Endothelial cell of umbilical vein (primary cell): ENCODE results near the gene LONP2. TPM values are rescaled to one million over a fixed set of nuclear protein-coding genes. Genes with fewer than 3 reads are reported as not detected.
"Not testable (repeated sequence)": the region's sequence is repeated elsewhere in the genome, so short reads cannot be mapped to it uniquely, and the experiment has no call there.

Experiments
- BruUV-seq: library from RNA; stranded (reverse); fragments of 400-500 nt; replicated peaks from 2 replicates; lab custom pipeline; 2021; lab: Mats Ljungman, UMichigan
- CTCF ChIA-PET: fragments of 300-600, 350-600 bp; sonication (Branson Sonifier 250); formaldehyde crosslinking; loops from one replicate; lab custom pipeline; 2021; ENCODE audit warnings: antibody characterized with exemption, inconsistent platforms; lab: Charles Lee
- POLR2A ChIA-PET: fragments of 300-600, 350-600 bp; sonication (Branson Sonifier 250); formaldehyde crosslinking; loops from one replicate; lab custom pipeline; 2021; ENCODE audit warnings: antibody characterized with exemption, inconsistent platforms; lab: Charles Lee
- DNase-seq: peaks from one replicate; pipeline ENCODE4 v3.0.0-alpha.2; 2011; ENCODE audit warnings: low read depth, low spot score
- FAIRE-seq: peaks from 2 replicates; lab custom pipeline; 2011; peaks lifted over from hg19 to GRCh38; lab: Jason Lieb, UNC
- H2AFZ ChIP-seq: 2 replicates; pipeline ENCODE4 v1.6.0; 2012; ENCODE audit warnings: low read depth, low read length, control low read depth, inconsistent platforms
- H3K27ac ChIP-seq: 2 replicates; pipeline ENCODE4 v1.5.1; 2011; ENCODE audit warnings: low read depth, mild to moderate bottlenecking, control low read depth, low read length, moderate library complexity; ENCODE audit not compliant: insufficient read depth
- H3K27me3 ChIP-seq, 2 experiments: 2 replicates each; pipeline versions ENCODE4 v1.6.0 to v1.6.1; 2011; ENCODE audit warnings: low read length in 2 of 2, mixed read lengths in 1 of 2; ENCODE audit not compliant: control insufficient read depth in 2 of 2, insufficient read depth in 2 of 2
- H3K36me3 ChIP-seq, 2 experiments: 2 replicates in 1 of 2; 3 replicates in 1 of 2; pipeline ENCODE4 v1.5.1; 2011; ENCODE audit warnings: low read length in 2 of 2, mild to moderate bottlenecking in 1 of 2, moderate library complexity in 1 of 2; ENCODE audit not compliant: control insufficient read depth in 2 of 2, insufficient read depth in 2 of 2; ENCODE audit errors: extremely low read depth in 1 of 2
- H3K4me1 ChIP-seq: 3 replicates; pipeline ENCODE4 v1.5.1; 2011; ENCODE audit warnings: mild to moderate bottlenecking, low read length; ENCODE audit not compliant: control insufficient read depth, insufficient read depth; ENCODE audit errors: extremely low read depth
- H3K4me2 ChIP-seq: 2 replicates; pipeline ENCODE4 v1.6.1; 2011; ENCODE audit warnings: low read length, control low read depth, mixed read lengths; ENCODE audit not compliant: insufficient read depth
- H3K4me3 ChIP-seq, 3 experiments: fragments of 200-600 bp in 1 of 3; sonication (generic), shearing (Covaris generic) in 1 of 3; replicated peaks in 1 of 3; 2 replicates each; pipeline ENCODE4 v1.5.1; 2011 to 2016; ENCODE audit warnings: control low read depth in 3 of 3, low read length in 3 of 3, mild to moderate bottlenecking in 2 of 3, inconsistent platforms in 1 of 3, low read depth in 1 of 3, moderate library complexity in 1 of 3; ENCODE audit not compliant: insufficient read depth in 1 of 3
- H3K79me2 ChIP-seq: 2 replicates; pipeline ENCODE4 v1.6.0; 2012; ENCODE audit warnings: low read length, inconsistent platforms; ENCODE audit not compliant: control insufficient read depth, insufficient read depth
- H3K9ac ChIP-seq: replicated peaks from 2 replicates; pipeline ENCODE3; 2011; ENCODE audit warnings: low read length, control low read depth; ENCODE audit not compliant: insufficient read depth; ENCODE audit errors: extremely low read depth
- H3K9me1 ChIP-seq: replicated peaks from 3 replicates; pipeline ENCODE4 v1.6.0; 2011; ENCODE audit warnings: mild to moderate bottlenecking, low read length; ENCODE audit not compliant: control insufficient read depth, insufficient read depth; ENCODE audit errors: extremely low read depth
- H3K9me3 ChIP-seq: replicated peaks from 2 replicates; pipeline ENCODE4 v1.5.1; 2012; ENCODE audit warnings: low read length, inconsistent platforms; ENCODE audit not compliant: control insufficient read depth, insufficient read depth
- H4K20me1 ChIP-seq: replicated peaks from 2 replicates; pipeline ENCODE3; 2011; ENCODE audit warnings: mild to moderate bottlenecking, low read length; ENCODE audit not compliant: control insufficient read depth, insufficient read depth; ENCODE audit errors: extremely low read depth
- EZH2 ChIP-seq: IDR thresholded peaks from 2 replicates; pipeline ENCODE4 v1.6.1; 2012; ENCODE audit warnings: borderline replicate concordance, low read depth, mild to moderate bottlenecking, moderate library complexity, low read length, inconsistent platforms; ENCODE audit not compliant: severe bottlenecking
- FOS ChIP-seq: IDR thresholded peaks from 2 replicates; pipeline ENCODE4 v1.6.1; 2011; ENCODE audit warnings: mild to moderate bottlenecking, low read length, moderate library complexity, borderline replicate concordance; ENCODE audit not compliant: insufficient read depth
- GATA2 ChIP-seq: IDR thresholded peaks from 2 replicates; pipeline ENCODE4 v1.7.0; 2011; ENCODE audit warnings: low read depth, mild to moderate bottlenecking, moderate library complexity, mixed read lengths, low read length; ENCODE audit not compliant: insufficient read length, insufficient read depth
- MYC ChIP-seq: IDR thresholded peaks from one replicate; pipeline ENCODE4 v1.6.1; 2011; ENCODE audit warnings: mild to moderate bottlenecking, low read depth, low read length
- POLR2A ChIP-seq: IDR thresholded peaks from 2 replicates; pipeline ENCODE4 v1.6.1; 2012; ENCODE audit warnings: low read depth, mild to moderate bottlenecking, control low read depth, low read length
- POLR2AphosphoS5 ChIP-seq: IDR thresholded peaks from 2 replicates; pipeline ENCODE4 v1.6.1; 2012; ENCODE audit warnings: low read depth, mild to moderate bottlenecking, control low read depth, low read length, moderate library complexity; ENCODE audit not compliant: insufficient read depth
- dilution Hi-C: fragments of 300-500 bp; cut with MboI; formaldehyde crosslinking; loops from one replicate; pipeline ENCODE4 v1.15.0; 2019; ENCODE audit warnings: low sequenced_read_pairs; ENCODE audit not compliant: extremely low pct_ligation_motif_present
- intact Hi-C: fragments of 100-400 bp; cut with micrococcal nuclease; formaldehyde crosslinking; loops from one replicate; pipeline ENCODE4 v1.10.0; 2022
- polyA plus RNA-seq, 4 experiments: library from polyadenylated mRNA; depleted of rRNA in 3 of 4; stranded (reverse) in 3 of 4; unstranded in 1 of 4; fragments of >200 nt; gene quantifications; 2 replicates each; pipeline versions ENCODE4 v1.2.1 to v1.2.3, GENCODE V29; 2011 to 2012; ENCODE audit warnings: missing spikeins in 1 of 4
- total RNA-seq: library from RNA; stranded (reverse); gene quantifications from 2 replicates; pipeline ENCODE4 v1.2.3, GENCODE V29; 2021
- TF ChIP-seq, protein P1 (sequence below), 2 donors: IDR thresholded peaks; 1 replicate in 1 of 2; 2 replicates in 1 of 2; pipeline ENCODE4 v1.5.1; 2011; ENCODE audit warnings: low read length in 2 of 2, mild to moderate bottlenecking in 2 of 2, moderate library complexity in 2 of 2, control low read depth in 1 of 2, inconsistent platforms in 1 of 2, low read depth in 1 of 2; ENCODE audit not compliant: insufficient read depth in 1 of 2; ENCODE audit errors: extremely low read depth in 1 of 2

The LONP2 gene
- total and polyA plus RNA-seq, 2 donors (not counting 3 experiments of a cell fraction or from before 2014, with no cell fraction given), result 13.5 to 38.4 TPM

DNA sequence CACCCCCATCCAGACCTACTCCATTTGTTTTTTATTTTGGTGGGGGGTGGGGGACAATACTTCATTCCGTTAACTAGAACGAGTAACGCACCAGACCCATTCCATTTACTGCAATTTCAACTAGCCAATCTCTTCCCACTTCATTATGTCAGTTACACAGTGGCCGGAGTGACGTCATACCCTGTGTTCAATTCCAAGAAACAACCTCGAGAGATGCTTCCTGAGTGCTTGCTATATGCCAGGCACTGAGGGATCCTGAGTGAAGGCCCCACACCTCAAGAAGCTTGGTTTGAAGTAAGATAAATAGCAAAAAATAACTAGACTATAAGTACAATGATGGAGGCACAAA, 150.2 kb downstream of the LONP2 start:
- Histone ChIP-seq H3K79me2 (no peaks in the 10 kb centered on the region), H3K27me3 (peaks cover 0 to 2% of the 10 kb centered on the region in 2 experiments), H3K36me3 (no peaks in the 10 kb centered on the region), H3K9ac (no peak overlapping the region), H3K4me1 (no peaks in the 10 kb centered on the region), H3K4me2 (no peak overlapping the region), H2AFZ (no peak overlapping the region), H3K9me3 (no peaks in the 10 kb centered on the region), H3K9me1 (no peaks in the 10 kb centered on the region), H3K27ac (no peak overlapping the region), H4K20me1 (no peaks in the 10 kb centered on the region), H3K4me3 (no peak overlapping the region)
- intact Hi-C loops, result no loop called here
- BruUV-seq, result no TSS peak
- ChIA-PET POLR2A (no interaction called here), CTCF (interaction anchor here (0.8 kb wide), 1 partner anchor 229 kb away, joined by 3 read pairs; no protein-coding TSS in a partner anchor)
- TF ChIP-seq POLR2A (no peak), MYC (no peak)
- no peak for FAIRE-seq
- DNase-seq, result no peak
- dilution Hi-C loops, result no loop called here

DNA sequence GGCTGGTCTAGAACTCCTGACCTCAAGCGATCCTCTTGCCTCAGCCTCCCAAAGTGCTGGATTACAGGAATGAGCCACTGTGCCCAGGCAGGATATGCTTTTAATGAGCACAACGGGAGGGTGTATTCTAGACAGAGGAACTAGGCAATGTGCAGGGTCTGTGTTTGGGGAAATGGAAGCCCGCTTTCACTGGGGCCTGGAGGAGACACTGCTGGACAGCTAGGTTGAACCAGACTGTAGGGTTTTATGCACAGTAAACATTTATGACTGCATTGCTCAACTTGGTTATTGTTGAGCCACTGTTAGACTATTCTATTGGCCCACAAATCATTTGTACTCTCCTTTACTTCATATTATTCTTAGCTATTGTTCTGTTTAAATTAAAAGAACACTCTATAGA, 151.3 kb downstream of the LONP2 start:
- Histone ChIP-seq H3K27me3 (peaks cover 0 to 2% of the 10 kb centered on the region in 2 experiments), H3K79me2 (no peaks in the 10 kb centered on the region), H3K4me3 (no peak overlapping the region), H3K4me2 (no peak overlapping the region), H4K20me1 (no peaks in the 10 kb centered on the region), H3K4me1 (no peaks in the 10 kb centered on the region), H2AFZ (no peak overlapping the region), H3K9ac (no peak overlapping the region), H3K27ac (no peak overlapping the region), H3K9me1 (no peaks in the 10 kb centered on the region), H3K9me3 (no peaks in the 10 kb centered on the region), H3K36me3 (no peaks in the 10 kb centered on the region)
- DNase-seq (no peak), FAIRE-seq (no peak)
- ChIA-PET CTCF (interaction anchor here (0.8 kb wide), 1 partner anchor 15 kb away, joined by 3 read pairs; no protein-coding TSS in a partner anchor), POLR2A (no interaction called here)
- intact Hi-C loops (no loop called here), dilution Hi-C loops (no loop called here)
- TF ChIP-seq, protein P1, sequence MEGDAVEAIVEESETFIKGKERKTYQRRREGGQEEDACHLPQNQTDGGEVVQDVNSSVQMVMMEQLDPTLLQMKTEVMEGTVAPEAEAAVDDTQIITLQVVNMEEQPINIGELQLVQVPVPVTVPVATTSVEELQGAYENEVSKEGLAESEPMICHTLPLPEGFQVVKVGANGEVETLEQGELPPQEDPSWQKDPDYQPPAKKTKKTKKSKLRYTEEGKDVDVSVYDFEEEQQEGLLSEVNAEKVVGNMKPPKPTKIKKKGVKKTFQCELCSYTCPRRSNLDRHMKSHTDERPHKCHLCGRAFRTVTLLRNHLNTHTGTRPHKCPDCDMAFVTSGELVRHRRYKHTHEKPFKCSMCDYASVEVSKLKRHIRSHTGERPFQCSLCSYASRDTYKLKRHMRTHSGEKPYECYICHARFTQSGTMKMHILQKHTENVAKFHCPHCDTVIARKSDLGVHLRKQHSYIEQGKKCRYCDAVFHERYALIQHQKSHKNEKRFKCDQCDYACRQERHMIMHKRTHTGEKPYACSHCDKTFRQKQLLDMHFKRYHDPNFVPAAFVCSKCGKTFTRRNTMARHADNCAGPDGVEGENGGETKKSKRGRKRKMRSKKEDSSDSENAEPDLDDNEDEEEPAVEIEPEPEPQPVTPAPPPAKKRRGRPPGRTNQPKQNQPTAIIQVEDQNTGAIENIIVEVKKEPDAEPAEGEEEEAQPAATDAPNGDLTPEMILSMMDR (IDR thresholded peaks at IDR 0.05; ENCODE audit: extremely low read depth in 1 of 2, insufficient read depth in 1 of 2, low read depth in 1 of 2, low read length in 2 of 2), result no peak
- TF ChIP-seq POLR2A (no peak), GATA2 (no peak), EZH2 (no peak), FOS (no peak), POLR2AphosphoS5 (no peak)
- no TSS peak for BruUV-seq

DNA sequence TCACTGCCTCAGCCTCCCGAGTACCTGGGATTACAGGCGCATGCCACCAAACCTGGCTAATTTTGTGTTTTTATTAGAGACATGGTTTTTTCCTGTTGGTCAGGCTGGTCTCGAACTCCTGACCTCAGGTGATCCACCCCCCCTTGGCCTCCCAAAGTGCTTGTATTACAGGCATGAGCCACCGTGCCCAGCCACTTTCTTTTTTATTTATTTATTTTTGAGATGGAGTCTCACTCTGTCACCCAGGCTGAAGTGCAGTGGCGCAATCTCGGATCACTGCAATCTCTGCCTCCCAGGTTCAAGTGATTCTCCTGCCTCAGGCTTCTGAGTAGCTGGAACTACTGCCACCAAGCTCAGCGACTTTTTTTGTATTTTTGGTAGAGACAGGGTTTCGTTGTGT, 158.4 kb downstream of the LONP2 start:
- BruUV-seq, H3K27ac ChIP-seq, H3K9me1 ChIP-seq, intact Hi-C loops, H3K4me2 ChIP-seq, POLR2A ChIA-PET, H3K4me1 ChIP-seq, DNase-seq, H3K9ac ChIP-seq, H3K9me3 ChIP-seq, FAIRE-seq, H3K79me2 ChIP-seq, H3K27me3 ChIP-seq, H2AFZ ChIP-seq, H3K4me3 ChIP-seq, dilution Hi-C loops, H4K20me1 ChIP-seq, H3K36me3 ChIP-seq: not testable (repeated sequence)
- CTCF ChIA-PET, result interaction anchor here (1.1 kb wide), 1 partner anchor 15 kb away, joined by 3 read pairs; no protein-coding TSS in a partner anchor
